HEK293 (cell line): ENCODE results near the gene DDB1.

Experiments
- CTCF ChIA-PET: fragments of 350-600 bp; formaldehyde crosslinking; extraction: SDS; loops from one replicate; lab custom pipeline; 2021; ENCODE audit warnings: antibody characterized with exemption; lab: Yijun Ruan, JAX
- POLR2A ChIA-PET: fragments of 300-600 bp; formaldehyde crosslinking; extraction: SDS; loops from one replicate; lab custom pipeline; 2020; ENCODE audit warnings: antibody characterized with exemption, inconsistent platforms; lab: Yijun Ruan, JAX
- H3K27ac ChIP-seq: fragments of 200-500 bp; sonication (Bioruptor generic); 2 replicates; pipeline ENCODE4 v1.5.1; 2014; ENCODE audit warnings: low read depth, low read length, control low read depth, inconsistent platforms; ENCODE audit errors: extremely low read depth
- H3K36me3 ChIP-seq, 2 experiments: fragments of 200-500 bp in 1 of 2; sonication (Bioruptor generic) in 1 of 2; 1 replicate in 1 of 2; 2 replicates in 1 of 2; pipeline ENCODE4 v1.5.1; 2014 to 2017; ENCODE audit warnings: inconsistent platforms in 2 of 2, low read length in 2 of 2; ENCODE audit not compliant: control insufficient read depth in 2 of 2, insufficient read depth in 1 of 2
- H3K4me1 ChIP-seq: fragments of 200-500 bp; sonication (Bioruptor generic); 2 replicates; pipeline ENCODE4 v1.5.1; 2014; ENCODE audit warnings: mild to moderate bottlenecking, low read length, inconsistent platforms; ENCODE audit not compliant: control insufficient read depth, insufficient read depth
- H3K4me3 ChIP-seq: 2 replicates; pipeline ENCODE4 v1.5.1; 2011; ENCODE audit warnings: low read depth, mild to moderate bottlenecking, control low read depth, low read length, moderate library complexity
- H3K9me3 ChIP-seq: fragments of 200-500 bp; sonication (Bioruptor generic); 2 replicates; pipeline ENCODE4 v1.5.1; 2014; ENCODE audit warnings: low read depth, low read length, inconsistent platforms; ENCODE audit not compliant: control insufficient read depth, insufficient read depth
- BCL6B ChIP-seq: fragments of 450-650 bp; formaldehyde crosslinking; IDR thresholded peaks from 2 replicates; pipeline ENCODE4 v1.5.1; 2017; ENCODE audit warnings: missing biosample characterization, missing genetic modification characterization
- CTCF ChIP-seq: fragments of 450-650 bp; formaldehyde crosslinking; IDR thresholded peaks from 2 replicates; pipeline ENCODE4 v1.5.1; 2016; ENCODE audit warnings: missing biosample characterization, missing genetic modification characterization
- MEIS1 ChIP-seq: sonication (generic); formaldehyde crosslinking; IDR thresholded peaks from 2 replicates; pipeline ENCODE4 v1.8.1; 2022; ENCODE audit warnings: missing genetic modification reagents, mild to moderate bottlenecking, borderline replicate concordance
- REST ChIP-seq: fragments of 450-650 bp; formaldehyde crosslinking; IDR thresholded peaks from 2 replicates; pipeline ENCODE4 v1.5.1; 2016; ENCODE audit warnings: missing biosample characterization, missing genetic modification characterization
- SETDB1 ChIP-seq: IDR thresholded peaks from one replicate; pipeline ENCODE4 v1.6.1; 2017; ENCODE audit warnings: mild to moderate bottlenecking, low read length, moderate library complexity, mixed read lengths; ENCODE audit not compliant: insufficient read length
- TRIM28 ChIP-seq: IDR thresholded peaks from 2 replicates; pipeline ENCODE4 v1.6.1; 2011; ENCODE audit warnings: low read length, control low read depth, borderline replicate concordance
- ZBTB10 ChIP-seq: fragments of 450-650 bp; formaldehyde crosslinking; IDR thresholded peaks from 2 replicates; pipeline ENCODE4 v1.5.1; 2016; ENCODE audit warnings: missing biosample characterization, missing genetic modification characterization
- ZNF169 ChIP-seq: fragments of 450-650 bp; formaldehyde crosslinking; IDR thresholded peaks from 2 replicates; pipeline ENCODE4 v1.5.1; 2016; ENCODE audit warnings: missing biosample characterization, missing genetic modification characterization
- ZNF423 ChIP-seq: fragments of 450-650 bp; formaldehyde crosslinking; IDR thresholded peaks from 2 replicates; pipeline ENCODE4 v1.5.1; 2016; ENCODE audit warnings: missing biosample characterization, missing genetic modification characterization
- ZNF555 ChIP-seq: fragments of 450-650 bp; formaldehyde crosslinking; conservative IDR thresholded peaks from 2 replicates; pipeline ENCODE4 v1.5.1; 2017; ENCODE audit warnings: missing biosample characterization, mild to moderate bottlenecking, missing genetic modification characterization, inconsistent platforms
- ZNF560 ChIP-seq: fragments of 450-650 bp; formaldehyde crosslinking; IDR thresholded peaks from 2 replicates; pipeline ENCODE4 v1.5.1; 2017; ENCODE audit warnings: missing biosample characterization, missing genetic modification characterization, borderline replicate concordance
- ZNF664 ChIP-seq: fragments of 450-650 bp; formaldehyde crosslinking; IDR thresholded peaks from 2 replicates; pipeline ENCODE4 v1.5.1; 2016; ENCODE audit warnings: missing biosample characterization, missing genetic modification characterization
- ZNF677 ChIP-seq: fragments of 450-650 bp; IDR thresholded peaks from 2 replicates; pipeline ENCODE4 v1.5.0; 2018; ENCODE audit warnings: missing biosample characterization, mild to moderate bottlenecking, missing genetic modification characterization, moderate library complexity
- ZNF701 ChIP-seq: fragments of 450-650 bp; formaldehyde crosslinking; IDR thresholded peaks from 2 replicates; pipeline ENCODE4 v1.5.1; 2016; ENCODE audit warnings: missing biosample characterization, missing genetic modification characterization
- ZXDB ChIP-seq: fragments of 450-650 bp; formaldehyde crosslinking; IDR thresholded peaks from 2 replicates; pipeline ENCODE4 v1.5.1; 2016; ENCODE audit warnings: missing biosample characterization, missing genetic modification characterization
- TF ChIP-seq, protein P1 (sequence below): fragments of 450-650 bp; formaldehyde crosslinking; IDR thresholded peaks from 2 replicates; pipeline ENCODE4 v1.5.1; 2016; ENCODE audit warnings: missing biosample characterization, missing genetic modification characterization, borderline replicate concordance
- TF ChIP-seq, protein P2 (sequence below): fragments of 450-650 bp; formaldehyde crosslinking; IDR thresholded peaks from 2 replicates; pipeline ENCODE4 v1.5.1; 2017; ENCODE audit warnings: missing biosample characterization, missing genetic modification characterization

Gene DDB1

DNA sequence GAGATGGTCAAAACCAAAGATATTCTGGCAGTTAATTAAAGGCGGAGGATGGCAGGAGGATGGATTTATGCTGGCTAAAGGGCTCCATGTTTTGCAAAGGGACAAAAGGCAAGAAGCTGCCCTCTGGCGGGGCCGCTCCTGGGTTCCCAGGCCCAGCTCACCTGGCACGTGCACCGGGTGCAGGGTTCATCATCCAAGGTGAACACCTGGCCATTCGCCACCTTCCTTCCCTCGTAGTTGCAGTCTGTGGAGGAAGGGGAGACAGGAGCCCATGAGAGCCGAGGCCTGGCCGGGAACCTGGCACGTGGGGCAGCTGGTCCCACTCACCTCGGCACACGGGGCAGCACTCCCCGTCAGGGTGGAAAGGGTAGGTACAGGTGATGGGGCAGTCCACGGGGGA lies 68.1 kb downstream of the DDB1 start:
- no peak overlapping the region for H3K27ac ChIP-seq
- H3K4me3 ChIP-seq: no peak overlapping the region
- CTCF ChIA-PET: interaction anchor here (1.0 kb wide), 1 partner anchor 11 kb away, joined by 4 read pairs; no protein-coding TSS in a partner anchor
- H3K4me1 ChIP-seq: no peaks in the 10 kb centered on the region
- TF ChIP-seq REST (tag by site-specific recombination) (no peak), BCL6B (tag by site-specific recombination) (no peak), ZBTB10 (tag by site-specific recombination) (no peak), ZNF701 (no peak), CTCF (tag by site-specific recombination) (no peak), ZNF664 (tag by site-specific recombination) (no peak), ZNF677 (tag by site-specific recombination) (no peak), TRIM28 (no peak), SETDB1 (no peak), MEIS1 (no peak), ZNF560 (tag by site-specific recombination) (no peak), ZNF169 (tag by site-specific recombination) (no peak), ZNF423 (tag by site-specific recombination) (no peak), ZXDB (tag by site-specific recombination) (no peak), ZNF555 (tag by site-specific recombination) (no peak)
- TF ChIP-seq, protein P1, sequence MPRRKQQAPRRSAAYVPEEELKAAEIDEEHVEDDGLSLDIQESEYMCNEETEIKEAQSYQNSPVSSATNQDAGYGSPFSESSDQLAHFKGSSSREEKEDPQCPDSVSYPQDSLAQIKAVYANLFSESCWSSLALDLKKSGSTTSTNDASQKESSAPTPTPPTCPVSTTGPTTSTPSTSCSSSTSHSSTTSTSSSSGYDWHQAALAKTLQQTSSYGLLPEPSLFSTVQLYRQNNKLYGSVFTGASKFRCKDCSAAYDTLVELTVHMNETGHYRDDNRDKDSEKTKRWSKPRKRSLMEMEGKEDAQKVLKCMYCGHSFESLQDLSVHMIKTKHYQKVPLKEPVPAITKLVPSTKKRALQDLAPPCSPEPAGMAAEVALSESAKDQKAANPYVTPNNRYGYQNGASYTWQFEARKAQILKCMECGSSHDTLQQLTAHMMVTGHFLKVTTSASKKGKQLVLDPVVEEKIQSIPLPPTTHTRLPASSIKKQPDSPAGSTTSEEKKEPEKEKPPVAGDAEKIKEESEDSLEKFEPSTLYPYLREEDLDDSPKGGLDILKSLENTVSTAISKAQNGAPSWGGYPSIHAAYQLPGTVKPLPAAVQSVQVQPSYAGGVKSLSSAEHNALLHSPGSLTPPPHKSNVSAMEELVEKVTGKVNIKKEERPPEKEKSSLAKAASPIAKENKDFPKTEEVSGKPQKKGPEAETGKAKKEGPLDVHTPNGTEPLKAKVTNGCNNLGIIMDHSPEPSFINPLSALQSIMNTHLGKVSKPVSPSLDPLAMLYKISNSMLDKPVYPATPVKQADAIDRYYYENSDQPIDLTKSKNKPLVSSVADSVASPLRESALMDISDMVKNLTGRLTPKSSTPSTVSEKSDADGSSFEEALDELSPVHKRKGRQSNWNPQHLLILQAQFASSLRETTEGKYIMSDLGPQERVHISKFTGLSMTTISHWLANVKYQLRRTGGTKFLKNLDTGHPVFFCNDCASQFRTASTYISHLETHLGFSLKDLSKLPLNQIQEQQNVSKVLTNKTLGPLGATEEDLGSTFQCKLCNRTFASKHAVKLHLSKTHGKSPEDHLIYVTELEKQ: no peak
- TF ChIP-seq, protein P2, sequence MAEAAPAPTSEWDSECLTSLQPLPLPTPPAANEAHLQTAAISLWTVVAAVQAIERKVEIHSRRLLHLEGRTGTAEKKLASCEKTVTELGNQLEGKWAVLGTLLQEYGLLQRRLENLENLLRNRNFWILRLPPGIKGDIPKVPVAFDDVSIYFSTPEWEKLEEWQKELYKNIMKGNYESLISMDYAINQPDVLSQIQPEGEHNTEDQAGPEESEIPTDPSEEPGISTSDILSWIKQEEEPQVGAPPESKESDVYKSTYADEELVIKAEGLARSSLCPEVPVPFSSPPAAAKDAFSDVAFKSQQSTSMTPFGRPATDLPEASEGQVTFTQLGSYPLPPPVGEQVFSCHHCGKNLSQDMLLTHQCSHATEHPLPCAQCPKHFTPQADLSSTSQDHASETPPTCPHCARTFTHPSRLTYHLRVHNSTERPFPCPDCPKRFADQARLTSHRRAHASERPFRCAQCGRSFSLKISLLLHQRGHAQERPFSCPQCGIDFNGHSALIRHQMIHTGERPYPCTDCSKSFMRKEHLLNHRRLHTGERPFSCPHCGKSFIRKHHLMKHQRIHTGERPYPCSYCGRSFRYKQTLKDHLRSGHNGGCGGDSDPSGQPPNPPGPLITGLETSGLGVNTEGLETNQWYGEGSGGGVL (tag by site-specific recombination): no peak
- TF ChIP-seq, all 188 proteins: peak for 0
- H3K9me3 ChIP-seq: no peaks in the 10 kb centered on the region
- H3K36me3 ChIP-seq: peaks cover 0 to 3% of the 10 kb centered on the region in 2 experiments; a peak in 2 of 3 replicates
- POLR2A ChIA-PET: no interaction called here
